Measurements from ENCODE around the gene TGFBR2.
A peak's percentile ranks its signal among the peaks of the same experiment; 100 is the strongest.

TGFBR2 gene

DNA sequence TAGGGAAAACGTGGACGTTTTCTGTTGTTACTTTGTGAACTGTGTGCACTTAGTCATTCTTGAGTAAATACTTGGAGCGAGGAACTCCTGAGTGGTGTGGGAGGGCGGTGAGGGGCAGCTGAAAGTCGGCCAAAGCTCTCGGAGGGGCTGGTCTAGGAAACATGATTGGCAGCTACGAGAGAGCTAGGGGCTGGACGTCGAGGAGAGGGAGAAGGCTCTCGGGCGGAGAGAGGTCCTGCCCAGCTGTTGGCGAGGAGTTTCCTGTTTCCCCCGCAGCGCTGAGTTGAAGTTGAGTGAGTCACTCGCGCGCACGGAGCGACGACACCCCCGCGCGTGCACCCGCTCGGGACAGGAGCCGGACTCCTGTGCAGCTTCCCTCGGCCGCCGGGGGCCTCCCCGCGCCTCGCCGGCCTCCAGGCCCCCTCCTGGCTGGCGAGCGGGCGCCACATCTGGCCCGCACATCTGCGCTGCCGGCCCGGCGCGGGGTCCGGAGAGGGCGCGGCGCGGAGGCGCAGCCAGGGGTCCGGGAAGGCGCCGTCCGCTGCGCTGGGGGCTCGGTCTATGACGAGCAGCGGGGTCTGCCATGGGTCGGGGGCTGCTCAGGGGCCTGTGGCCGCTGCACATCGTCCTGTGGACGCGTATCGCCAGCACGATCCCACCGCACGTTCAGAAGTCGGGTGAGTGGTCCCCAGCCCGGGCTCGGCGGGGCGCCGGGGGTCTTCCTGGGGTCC lies at the start of gene TGFBR2:
TSS of gene TGFBR2 (plus strand) at position 301 of the 731 bp plus-strand sequence. CDS start at position 584, 283 bp downstream.
- TF ChIP-seq CTCF (IDR thresholded peaks at IDR 0.05; ENCODE audit: low read depth, low read length), result 0 out of 2 replicates have a peak, but pooled peaks have one; percentile 1
- DNase-seq, result peak; percentile 38
- H3K27ac ChIP-seq, result no peak within 1 kb of the TSS

GRCh38 chr3:30557746-30558303 lies 48.6 kb upstream of the TGFBR2 start:
- Histone ChIP-seq H3K36me3 (no peaks in the 10 kb centered on the region), H3K27me3 (ENCODE audit: insufficient read depth, low read depth, severe bottlenecking) (no peaks in the 10 kb centered on the region), H3K4me3 (ENCODE audit: low read depth, low read length) (no peak overlapping the region), H3K9me3 (ENCODE audit: severe bottlenecking) (no peaks in the 10 kb centered on the region), H3K27ac (no peak overlapping the region)
- TF ChIP-seq CTCF (IDR thresholded peaks at IDR 0.05; ENCODE audit: low read depth, low read length), result no peak
- DNase-seq, result no peak

More for the DNA sequence above, at the start of gene TGFBR2:
- Histone ChIP-seq H3K9me3 (ENCODE audit: severe bottlenecking) (no peaks in the 10 kb centered on the region), H3K4me3 (ENCODE audit: low read depth, low read length) (peak within 1 kb of the TSS; percentile 69), H3K36me3 (no peaks in the 10 kb centered on the region), H3K27me3 (ENCODE audit: insufficient read depth, low read depth, severe bottlenecking) (peaks cover 13% of the 10 kb centered on the region)

GRCh38 chr3:30563956-30564355 lies 42.4 kb upstream of the TGFBR2 start:
- no peak overlapping the region for H3K4me3 ChIP-seq (ENCODE audit: low read depth, low read length)
- no peaks in the 10 kb centered on the region for H3K27me3 ChIP-seq (ENCODE audit: insufficient read depth, low read depth, severe bottlenecking)
- DNase-seq, result no peak
- H3K36me3 ChIP-seq, result no peaks in the 10 kb centered on the region
- H3K27ac ChIP-seq, result no peak overlapping the region
- TF ChIP-seq CTCF (IDR thresholded peaks at IDR 0.05; ENCODE audit: low read depth, low read length), result no peak
- no peaks in the 10 kb centered on the region for H3K9me3 ChIP-seq (ENCODE audit: severe bottlenecking)

GRCh38 chr3:30567139-30567753 lies 39.2 kb upstream of the TGFBR2 start:
- DNase-seq, result no peak
- no peak for TF ChIP-seq CTCF (IDR thresholded peaks at IDR 0.05; ENCODE audit: low read depth, low read length)
- H3K36me3 ChIP-seq, result no peaks in the 10 kb centered on the region
- H3K9me3 ChIP-seq (ENCODE audit: severe bottlenecking), result no peaks in the 10 kb centered on the region
- no peaks in the 10 kb centered on the region for H3K27me3 ChIP-seq (ENCODE audit: insufficient read depth, low read depth, severe bottlenecking)
- no peak overlapping the region for H3K27ac ChIP-seq
- H3K4me3 ChIP-seq (ENCODE audit: low read depth, low read length), result no peak overlapping the region

- DNase-seq, result no peak
- Histone ChIP-seq H3K4me3 (ENCODE audit: low read depth, low read length) (no peak overlapping the region), H3K27me3 (ENCODE audit: insufficient read depth, low read depth, severe bottlenecking) (no peaks in the 10 kb centered on the region), H3K36me3 (no peaks in the 10 kb centered on the region), H3K27ac (no peak overlapping the region), H3K9me3 (ENCODE audit: severe bottlenecking) (no peaks in the 10 kb centered on the region)
- no peak for TF ChIP-seq CTCF (IDR thresholded peaks at IDR 0.05; ENCODE audit: low read depth, low read length)
Observed at GRCh38 chr3:30576946-30577345, 29.5 kb upstream of the TGFBR2 start.

Data from WERI-Rb-1 (cell line).